Stimulated activated CD4-positive, alpha-beta T cell treated with anti-CD3 and anti-CD28 coated beads, TNF-alpha, amount 100 ng/mL, for 4 hours (primary cell): ENCODE results near the gene GFOD2.

Experiments used
- DNase-seq, 3 experiments: peaks; one replicate each; pipeline ENCODE4 v3.0.0-alpha.2; 2020; ENCODE audit warnings: low read depth in 3 of 3

GFOD2 gene

GRCh38 chr16:67733734-67734470 lies 14.8 kb upstream of the GFOD2 start:
- DNase-seq: no peak

GRCh38 chr16:67731753-67732095 lies 12.6 kb upstream of the GFOD2 start:
- DNase-seq: no peak

GRCh38 chr16:67731071-67731752 lies 12.1 kb upstream of the GFOD2 start:
- no peak for DNase-seq

- no peak for DNase-seq
Observed at GRCh38 chr16:67730326-67730725, 11.2 kb upstream of the GFOD2 start.

- no peak for DNase-seq
Observed at GRCh38 chr16:67729636-67730248, 10.6 kb upstream of the GFOD2 start.

GRCh38 chr16:67727521-67728485 lies 8.7 kb upstream of the GFOD2 start:
- DNase-seq: no peak

- DNase-seq: no peak
Observed at GRCh38 chr16:67726106-67727034, 7.3 kb upstream of the GFOD2 start.

GRCh38 chr16:67723911-67724305 lies 4.8 kb upstream of the GFOD2 start:
- DNase-seq: no peak

GRCh38 chr16:67723151-67723910 lies 4.2 kb upstream of the GFOD2 start:
- no peak for DNase-seq

- DNase-seq: no peak
Observed at GRCh38 chr16:67720236-67720635, 1.1 kb upstream of the GFOD2 start.

GRCh38 chr16:67719778-67720144 lies 645 bp upstream of the GFOD2 start:
- DNase-seq: no peak

- peak in 1 of 3 experiments; percentile 5 for DNase-seq
Observed at GRCh38 chr16:67718668-67719047, 458 bp downstream of the GFOD2 start.

- no peak for DNase-seq
Observed at GRCh38 chr16:67716097-67716496, 3.0 kb downstream of the GFOD2 start.

- no peak for DNase-seq
Observed at GRCh38 chr16:67714522-67714921, 4.6 kb downstream of the GFOD2 start.

- DNase-seq: no peak
Observed at GRCh38 chr16:67713647-67714273, 5.4 kb downstream of the GFOD2 start.

GRCh38 chr16:67710607-67711006 lies 8.5 kb downstream of the GFOD2 start:
- no peak for DNase-seq

GRCh38 chr16:67709050-67709449 lies 10.1 kb downstream of the GFOD2 start:
- no peak for DNase-seq

GRCh38 chr16:67708368-67708771 lies 10.7 kb downstream of the GFOD2 start:
- DNase-seq: no peak

- no peak for DNase-seq
Observed at GRCh38 chr16:67707790-67708189, 11.3 kb downstream of the GFOD2 start.

GRCh38 chr16:67707210-67707609 lies 11.9 kb downstream of the GFOD2 start:
- no peak for DNase-seq
